Tongue (tissue), 2 donors: ENCODE measurements around the gene ZNF346. TPM values are rescaled to one million over a fixed set of nuclear protein-coding genes. Genes with fewer than 3 reads are reported as not detected.
"Not testable (repeated sequence)": the region's sequence is repeated elsewhere in the genome, so short reads cannot be mapped to it uniquely, and the experiment has no call there.

Experiments
- DNase-seq: peaks from one replicate; pipeline ENCODE4 v3.0.0-alpha.2; 2015
- total RNA-seq: library from RNA; depleted of rRNA; stranded (reverse); fragments of >200 nt; gene quantifications from one replicate; pipeline ENCODE4 v1.2.3, GENCODE V29; 2014

The ZNF346 gene
- total RNA-seq, 1 donor from 2014 or later = 21.0 TPM

GRCh38 chr5:177010153-177010552, 12.3 kb upstream of the ZNF346 start:
- no peak for DNase-seq

GRCh38 chr5:177015156-177015555, 7.3 kb upstream of the ZNF346 start:
- no peak for DNase-seq

GRCh38 chr5:177018341-177018740, 4.2 kb upstream of the ZNF346 start:
- DNase-seq = no peak

GRCh38 chr5:177020033-177020432, 2.5 kb upstream of the ZNF346 start:
- no peak for DNase-seq

- peak; percentile 22 for DNase-seq
These were observed 788 bp downstream of the ZNF346 start for GRCh38 chr5:177023303-177023664.

GRCh38 chr5:177024559-177024958, 2.1 kb downstream of the ZNF346 start:
- DNase-seq = no peak

DNA sequence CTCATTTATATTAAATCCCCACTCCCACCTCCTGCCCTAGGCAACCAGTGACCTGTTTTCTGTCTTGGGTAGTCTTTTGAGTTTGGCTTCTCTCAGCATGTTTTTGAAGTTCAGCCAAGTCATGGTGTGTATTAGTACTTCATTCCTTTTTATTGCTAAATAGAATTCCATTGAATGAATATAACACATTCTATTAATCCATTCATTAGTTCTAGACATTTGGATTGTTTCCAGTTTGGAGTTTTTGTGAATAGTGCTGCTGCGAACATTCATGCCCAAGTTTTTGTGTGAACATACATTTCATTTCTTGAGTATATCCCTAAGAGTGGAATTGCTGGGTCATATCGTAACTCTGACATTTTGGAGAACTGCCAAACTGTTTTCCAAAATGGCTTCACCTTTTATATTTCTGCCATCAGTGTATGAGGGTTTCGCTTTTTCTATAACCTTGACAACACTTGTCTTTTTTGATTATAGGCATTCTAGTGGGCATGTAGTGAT, 2.7 kb downstream of the ZNF346 start:
- DNase-seq = no peak

- DNase-seq = no peak
These were observed 5.2 kb downstream of the ZNF346 start for GRCh38 chr5:177027665-177028064.

DNA sequence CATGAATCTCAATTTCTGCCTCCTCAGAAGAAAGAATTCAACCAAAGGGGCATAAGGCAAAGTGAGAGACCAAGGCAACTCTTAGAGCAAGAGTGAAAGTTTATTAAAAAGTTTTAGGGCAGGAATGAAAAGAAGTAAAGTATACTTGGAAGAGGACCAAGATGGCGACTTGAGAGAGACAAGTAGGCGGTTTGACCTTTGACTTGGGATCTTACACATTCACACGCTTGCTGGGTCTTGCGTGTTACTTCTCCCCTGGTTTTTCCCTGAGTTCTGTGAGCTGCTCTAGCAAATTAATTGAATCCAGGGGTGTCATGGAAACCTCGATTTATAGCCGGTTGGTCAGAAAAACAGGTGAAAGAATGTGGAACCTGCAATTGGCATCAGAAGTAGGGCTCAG, 7.0 kb downstream of the ZNF346 start:
- DNase-seq = no peak

GRCh38 chr5:177035976-177036375, 13.5 kb downstream of the ZNF346 start:
- DNase-seq = peak; percentile 23

DNA sequence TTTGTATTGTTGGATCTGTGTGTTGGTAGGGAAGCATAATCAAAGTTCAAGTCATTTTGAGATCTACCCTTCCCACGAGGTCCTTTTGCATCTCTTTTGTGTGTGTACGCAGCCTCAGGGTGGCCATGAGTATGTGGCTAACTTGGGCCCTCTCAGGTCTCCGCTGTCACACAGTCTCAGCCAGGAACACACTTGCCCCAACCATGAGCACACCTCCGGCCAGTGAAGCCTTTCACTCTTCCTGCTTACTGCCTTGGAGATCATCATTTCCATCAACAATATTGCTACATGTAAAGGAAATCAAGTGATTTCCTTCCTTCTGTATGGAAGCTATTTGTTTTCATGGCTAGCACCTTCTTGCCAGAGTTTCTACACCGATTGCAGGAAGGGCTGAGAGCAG, 13.9 kb downstream of the ZNF346 start:
- no peak for DNase-seq

- no peak for DNase-seq
These were observed 14.4 kb downstream of the ZNF346 start for GRCh38 chr5:177036921-177037320.

DNA sequence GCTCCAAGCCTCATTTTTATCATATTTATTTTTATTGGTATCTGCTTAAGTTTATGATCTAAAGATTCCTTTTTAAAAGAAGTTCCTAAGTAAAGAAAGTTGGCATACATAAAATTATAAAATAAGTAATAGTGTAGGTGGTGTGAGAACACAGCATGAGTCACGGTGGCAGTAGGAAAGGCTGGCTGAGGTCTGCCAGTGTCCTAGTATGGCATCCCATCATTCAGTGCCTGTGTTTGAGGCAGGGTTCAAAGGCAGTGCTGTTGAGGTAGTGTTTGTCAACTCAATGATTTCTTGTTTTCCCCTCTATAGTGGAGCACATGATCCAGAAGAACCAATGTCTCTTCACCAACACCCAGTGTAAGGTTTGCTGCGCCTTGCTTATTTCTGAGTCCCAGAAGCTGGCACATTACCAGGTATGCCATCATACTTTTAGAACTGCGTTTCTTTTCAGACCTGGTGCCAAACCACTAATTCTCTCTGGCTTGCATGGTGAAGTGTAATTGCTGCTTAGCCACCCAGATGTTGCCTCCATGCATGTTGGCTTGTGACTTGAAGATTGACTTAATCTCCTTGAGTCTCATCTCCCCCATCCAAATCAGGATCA, 18.4 kb downstream of the ZNF346 start:
- DNase-seq = peak; percentile 66

GRCh38 chr5:177041936-177042335, 19.4 kb downstream of the ZNF346 start:
- DNase-seq = no peak

GRCh38 chr5:177043114-177043513, 20.6 kb downstream of the ZNF346 start:
- no peak for DNase-seq

DNA sequence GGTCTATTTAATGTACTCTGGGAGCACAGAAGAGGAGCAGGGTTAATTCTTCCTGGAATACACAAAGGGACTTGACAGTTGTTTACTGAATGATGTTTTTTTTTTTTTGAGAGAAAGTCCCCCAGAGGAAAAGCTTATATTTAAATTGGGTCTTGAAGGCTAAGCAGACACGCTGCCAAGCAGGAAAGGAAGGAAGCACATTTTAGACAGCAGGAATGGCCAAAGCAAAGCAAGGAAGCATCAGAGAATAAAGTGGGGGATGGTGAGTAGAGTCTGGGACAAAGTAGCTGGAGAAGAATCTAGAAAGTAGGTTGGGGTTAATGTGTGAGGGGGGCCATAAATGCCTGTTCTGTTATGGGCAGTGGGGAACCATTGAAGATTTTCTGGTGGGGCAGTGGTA, 21.5 kb downstream of the ZNF346 start:
- DNase-seq = no peak

- no peak for DNase-seq
These were observed 22.1 kb downstream of the ZNF346 start for GRCh38 chr5:177044641-177045040.

DNA sequence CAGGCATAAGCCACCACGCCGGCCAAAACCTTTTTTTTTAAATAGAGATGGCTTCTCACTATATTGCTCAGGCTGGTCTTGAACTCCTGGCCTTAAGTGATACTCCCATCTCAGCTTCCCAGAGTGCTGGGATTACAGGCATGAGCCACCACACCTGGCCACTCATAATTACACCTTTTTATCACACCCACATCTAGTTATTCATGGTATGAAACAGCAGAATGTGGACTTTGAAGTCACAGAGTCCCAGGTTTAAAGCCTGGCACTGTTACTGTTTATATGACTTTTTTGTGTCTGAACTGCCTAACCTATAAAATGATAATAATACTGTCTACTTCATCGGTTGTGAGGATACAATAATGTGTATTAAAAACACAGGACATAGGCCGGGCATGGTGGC, 23.1 kb downstream of the ZNF346 start:
- no peak for DNase-seq

GRCh38 chr5:177048531-177048930, 26.0 kb downstream of the ZNF346 start:
- DNase-seq = not testable (repeated sequence)

DNA sequence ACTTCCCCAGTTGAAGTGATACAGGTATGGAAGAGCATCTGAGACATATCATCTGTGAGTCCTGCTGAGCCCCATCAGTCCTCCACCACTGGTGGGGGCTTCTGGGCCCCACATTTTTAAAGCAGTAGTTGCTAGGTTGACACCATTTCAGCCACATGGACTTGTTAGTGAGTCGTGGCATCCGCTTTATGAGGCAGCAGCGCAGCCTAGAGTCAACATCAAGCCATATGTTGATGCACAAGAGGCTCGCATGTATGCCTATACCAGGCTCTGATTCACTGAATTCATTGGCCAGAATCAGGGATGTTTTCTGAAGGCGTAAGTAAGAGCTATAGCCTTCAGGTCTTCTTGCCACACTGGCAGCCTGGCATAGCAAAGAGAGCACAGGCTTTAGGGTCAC, 26.8 kb downstream of the ZNF346 start:
- no peak for DNase-seq

DNA sequence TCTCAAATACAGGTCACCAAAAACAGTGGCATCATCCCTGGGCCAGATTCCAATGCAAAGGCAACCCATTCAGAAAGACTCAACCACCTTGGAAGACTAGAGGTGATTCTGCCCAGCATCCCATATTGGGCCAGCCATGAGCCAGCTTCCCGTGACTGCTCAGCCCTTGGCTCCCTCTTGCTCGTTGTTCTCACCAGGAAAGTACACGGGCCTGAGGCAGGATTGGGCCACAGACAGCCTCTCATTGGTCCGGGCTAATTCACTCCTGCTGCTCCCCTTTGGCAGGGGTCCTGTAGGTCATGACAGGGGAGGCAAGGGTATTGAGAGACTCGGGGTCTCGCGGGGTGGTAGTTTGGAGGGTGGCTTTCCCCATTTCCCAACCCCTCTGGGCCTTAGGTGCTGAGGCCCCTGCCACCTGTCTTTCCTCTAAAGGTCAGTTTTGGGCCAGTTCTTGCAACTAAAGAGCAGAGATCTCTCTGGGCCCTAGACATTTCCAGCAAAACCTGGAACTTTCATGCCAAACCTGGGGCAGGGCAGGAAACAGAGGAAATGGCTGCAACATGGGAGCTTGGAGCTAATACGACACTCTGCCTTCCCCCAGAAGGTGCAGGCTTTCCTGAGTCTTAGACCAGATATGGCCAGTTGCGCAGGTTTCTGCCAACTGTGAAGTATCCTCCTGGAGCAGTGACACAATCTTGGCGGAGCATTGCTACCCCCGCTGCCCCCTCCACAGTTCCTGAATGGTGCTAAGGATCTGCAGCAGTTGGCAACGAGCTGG, 42.2 kb downstream of the ZNF346 start:
- no peak for DNase-seq

DNA sequence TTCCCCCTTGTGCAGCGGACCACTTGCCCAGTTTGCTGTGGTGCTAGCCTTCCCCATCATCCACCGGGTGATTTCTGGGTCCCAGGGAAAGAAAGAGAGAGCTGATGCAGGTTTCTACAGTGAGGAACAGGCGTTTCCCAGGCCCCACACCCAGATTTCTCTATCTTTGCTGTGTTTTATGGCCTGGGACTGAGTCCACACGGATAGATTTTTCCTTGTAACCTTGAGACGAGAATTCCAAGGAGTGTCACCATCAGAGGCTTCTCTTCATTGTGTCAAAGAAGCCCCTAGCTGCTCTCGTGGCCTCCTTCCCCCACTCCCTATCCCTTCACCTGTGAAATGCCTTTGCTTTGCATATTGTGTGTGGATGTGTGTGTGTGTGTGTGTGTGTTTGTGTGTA, 43.0 kb downstream of the ZNF346 start:
- DNase-seq = no peak

GRCh38 chr5:177066224-177066623, 43.7 kb downstream of the ZNF346 start:
- DNase-seq = no peak

DNA sequence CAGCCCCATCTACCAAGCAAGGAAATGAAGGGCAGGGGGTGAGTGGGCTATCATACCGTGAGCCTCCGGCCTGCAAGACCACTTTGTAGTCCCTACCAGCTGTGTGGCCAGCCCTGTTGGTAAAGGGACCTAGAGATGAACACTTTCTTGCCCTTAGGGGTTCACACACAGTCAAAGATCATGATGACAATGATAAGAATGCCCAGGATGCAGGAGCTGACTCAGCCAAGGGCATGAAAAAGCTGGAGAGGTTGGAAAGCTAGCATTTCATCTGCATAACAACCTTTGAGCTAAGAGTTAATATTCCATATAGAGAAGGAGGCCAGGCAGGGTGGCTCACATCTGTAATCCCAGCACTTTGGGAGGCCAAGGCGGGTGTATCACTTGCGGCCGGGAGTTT, 45.0 kb downstream of the ZNF346 start:
- no peak for DNase-seq
